GM23338 (cell line): Measurements from ENCODE around the gene TOMM5. TPM values are rescaled to one million over a fixed set of nuclear protein-coding genes. Genes with fewer than 3 reads are reported as not detected.

Source experiments
- ATAC-seq: fragments of 200-7000 bp; cut with Tn5 transposase; 3 replicates; pipeline ENCODE4 v1.9.1; 2020
- DNase-seq: peaks from one replicate; pipeline ENCODE4 v3.0.0-alpha.2; 2015; ENCODE audit warnings: low spot score
- H2AFZ ChIP-seq: fragments of 200-600 bp; sonication (generic); 2 replicates; pipeline ENCODE4 v1.8.0; 2016; ENCODE audit warnings: antibody characterized with exemption, mild to moderate bottlenecking, moderate library complexity
- H3F3A ChIP-seq: fragments of 200-600 bp; sonication (generic); replicated peaks from 2 replicates; pipeline ENCODE4 v1.8.0; 2017; ENCODE audit warnings: antibody characterized with exemption, mixed run types, low read depth
- H3K27ac ChIP-seq: fragments of 200-600 bp; sonication (generic); 2 replicates; pipeline ENCODE4 v1.6.1; 2016; ENCODE audit warnings: low read depth
- H3K27me3 ChIP-seq: fragments of 200-600 bp; sonication (generic); 2 replicates; pipeline ENCODE4 v1.8.0; 2016; ENCODE audit warnings: mild to moderate bottlenecking, mixed run types, moderate library complexity; ENCODE audit not compliant: insufficient read depth
- H3K36me3 ChIP-seq: fragments of 200-600 bp; sonication (generic); 2 replicates; pipeline ENCODE4 v1.8.0; 2016; ENCODE audit warnings: mild to moderate bottlenecking; ENCODE audit not compliant: insufficient read depth
- H3K4me1 ChIP-seq: fragments of 200-600 bp; sonication (generic); 2 replicates; pipeline ENCODE4 v1.8.0; 2016; ENCODE audit warnings: mild to moderate bottlenecking, moderate library complexity; ENCODE audit not compliant: insufficient read depth
- H3K4me2 ChIP-seq: fragments of 200-600 bp; sonication (generic); 2 replicates; pipeline ENCODE4 v1.7.1; 2017; ENCODE audit warnings: mixed run types
- H3K4me3 ChIP-seq: fragments of 200-600 bp; sonication (generic); 2 replicates; pipeline ENCODE4 v1.6.1; 2016; ENCODE audit warnings: mixed run types
- H3K79me2 ChIP-seq: fragments of 200-600 bp; sonication (generic); replicated peaks from 2 replicates; pipeline ENCODE4 v1.8.0; 2017; ENCODE audit warnings: mild to moderate bottlenecking; ENCODE audit not compliant: insufficient read depth
- H3K9me2 ChIP-seq: fragments of 200-600 bp; sonication (generic); 2 replicates; pipeline ENCODE4 v1.8.0; 2017; ENCODE audit not compliant: insufficient read depth
- H4K20me1 ChIP-seq: fragments of 200-600 bp; sonication (generic); replicated peaks from 2 replicates; pipeline ENCODE4 v1.8.0; 2017; ENCODE audit warnings: mild to moderate bottlenecking; ENCODE audit not compliant: insufficient read depth
- H3K27ac Mint-ChIP-seq: 2 replicates; pipeline ENCODE4 v1.8.0; 2020; ENCODE audit warnings: inconsistent platforms, mild to moderate bottlenecking, moderate library complexity, mixed read lengths
- H3K27me3 Mint-ChIP-seq: 3 replicates; pipeline ENCODE4 v1.8.0; 2022; ENCODE audit warnings: low read depth, mild to moderate bottlenecking, moderate library complexity, mixed read lengths, inconsistent platforms; ENCODE audit not compliant: insufficient read depth, poor library complexity
- H3K36me3 Mint-ChIP-seq: 3 replicates; pipeline ENCODE4 v1.8.0; 2021; ENCODE audit warnings: low read depth, mild to moderate bottlenecking, inconsistent platforms, moderate library complexity, mixed read lengths
- H3K4me1 Mint-ChIP-seq: 3 replicates; pipeline ENCODE4 v1.8.0; 2020; ENCODE audit warnings: mild to moderate bottlenecking, inconsistent platforms, mixed read lengths
- H3K4me3 Mint-ChIP-seq: 3 replicates; pipeline ENCODE4 v1.8.0; 2021; ENCODE audit warnings: moderate library complexity, mild to moderate bottlenecking, inconsistent platforms, mixed read lengths
- H3K9me3 Mint-ChIP-seq: 3 replicates; pipeline ENCODE4 v1.8.0; 2020; ENCODE audit warnings: moderate library complexity, mild to moderate bottlenecking, inconsistent platforms, mixed read lengths
- CREB1 ChIP-seq: fragments of 250-450 bp; sonication (Bioruptor Pico); IDR thresholded peaks from 2 replicates; pipeline ENCODE4 v1.5.0; 2020; ENCODE audit warnings: low read depth, mild to moderate bottlenecking, moderate library complexity
- EZH2 ChIP-seq: fragments of 200-600 bp; sonication (generic); IDR thresholded peaks from one replicate; pipeline ENCODE4 v1.8.0; 2017; ENCODE audit warnings: antibody characterized with exemption, mild to moderate bottlenecking, low read depth; ENCODE audit not compliant: unreplicated experiment
- EZH2phosphoT487 ChIP-seq: fragments of 200-600 bp; sonication (generic); IDR thresholded peaks from one replicate; pipeline ENCODE4 v1.8.1; 2018; ENCODE audit warnings: antibody characterized with exemption; ENCODE audit not compliant: unreplicated experiment
- JUNB ChIP-seq: IDR thresholded peaks from one replicate; pipeline ENCODE4 v1.6.1; 2016; ENCODE audit warnings: antibody characterized with exemption; ENCODE audit not compliant: unreplicated experiment
- NANOG ChIP-seq: IDR thresholded peaks from 2 replicates; pipeline ENCODE4 v1.6.1; 2016; ENCODE audit warnings: antibody characterized with exemption, borderline replicate concordance
- POLR2AphosphoS5 ChIP-seq: IDR thresholded peaks from 2 replicates; pipeline ENCODE4 v1.6.1; 2016; ENCODE audit warnings: antibody characterized with exemption, low read depth
- STAT1 ChIP-seq: IDR thresholded peaks from one replicate; pipeline ENCODE4 v1.6.1; 2016; ENCODE audit warnings: antibody characterized with exemption; ENCODE audit not compliant: unreplicated experiment
- ZNF114 ChIP-seq: fragments of 250-450 bp; sonication (Bioruptor Pico); IDR thresholded peaks from 2 replicates; pipeline ENCODE4 v1.5.0; 2020; ENCODE audit warnings: mild to moderate bottlenecking, moderate library complexity
- ZNF331 ChIP-seq: fragments of 250-450 bp; sonication (Bioruptor Pico); IDR thresholded peaks from 2 replicates; pipeline ENCODE4 v1.5.0; 2020; ENCODE audit warnings: low read depth, mild to moderate bottlenecking, moderate library complexity
- long read RNA-seq: library from polyadenylated mRNA; unstranded; transcript quantifications from one replicate; pipeline ENCODE4 v2.0.0, GENCODE V29; 2020; ENCODE audit not compliant: unreplicated experiment
- polyA plus RNA-seq: library from polyadenylated mRNA; unstranded; fragments of >200 nt; fragmentation: Nextera tagmentation; extraction: Ambion mirVana; gene quantifications from 2 replicates; pipeline ENCODE4 v1.2.1, GENCODE V29; 2016
- total RNA-seq: library from RNA; depleted of rRNA; stranded (reverse); fragments of >200 nt; shearing (Covaris generic); gene quantifications from 2 replicates; pipeline ENCODE4 v1.2.3, GENCODE V29; 2014; rRNA removed
- TF ChIP-seq, protein P1 (sequence below): IDR thresholded peaks from 2 replicates; pipeline ENCODE4 v1.6.1; 2016; ENCODE audit warnings: antibody characterized with exemption
- TF ChIP-seq, protein P2 (sequence below), 2 experiments: fragments of 200-600 bp in 1 of 2; sonication (generic) in 1 of 2; conservative IDR thresholded peaks; 2 replicates each; pipeline versions ENCODE4 v1.5.1 to v1.6.1; 2016 to 2017; ENCODE audit warnings: antibody characterized with exemption in 2 of 2, low read depth in 2 of 2, mild to moderate bottlenecking in 2 of 2, moderate library complexity in 1 of 2
- TF ChIP-seq, protein P3 (sequence below): IDR thresholded peaks from one replicate; pipeline ENCODE4 v1.6.1; 2018; ENCODE audit warnings: antibody characterized with exemption; ENCODE audit not compliant: unreplicated experiment
- TF ChIP-seq, protein P4 (sequence below): fragments of 250-450 bp; sonication (Bioruptor Pico); IDR thresholded peaks from 2 replicates; pipeline ENCODE4 v1.5.0; 2020; ENCODE audit warnings: mild to moderate bottlenecking, moderate library complexity

Gene TOMM5
- 142 and 158 TPM in 2 replicates for total RNA-seq
- 529 and 593 TPM in 2 replicates for polyA plus RNA-seq
- long read RNA-seq, transcript TOMM5-201 (2 exons, 751 nt), result major isoform, 112 of 117 reads
- long read RNA-seq, partial matches to known transcripts, result 0 of 117 reads
- long read RNA-seq, other reads (novel, unspliced or antisense), result 0 of 117 reads

DNA sequence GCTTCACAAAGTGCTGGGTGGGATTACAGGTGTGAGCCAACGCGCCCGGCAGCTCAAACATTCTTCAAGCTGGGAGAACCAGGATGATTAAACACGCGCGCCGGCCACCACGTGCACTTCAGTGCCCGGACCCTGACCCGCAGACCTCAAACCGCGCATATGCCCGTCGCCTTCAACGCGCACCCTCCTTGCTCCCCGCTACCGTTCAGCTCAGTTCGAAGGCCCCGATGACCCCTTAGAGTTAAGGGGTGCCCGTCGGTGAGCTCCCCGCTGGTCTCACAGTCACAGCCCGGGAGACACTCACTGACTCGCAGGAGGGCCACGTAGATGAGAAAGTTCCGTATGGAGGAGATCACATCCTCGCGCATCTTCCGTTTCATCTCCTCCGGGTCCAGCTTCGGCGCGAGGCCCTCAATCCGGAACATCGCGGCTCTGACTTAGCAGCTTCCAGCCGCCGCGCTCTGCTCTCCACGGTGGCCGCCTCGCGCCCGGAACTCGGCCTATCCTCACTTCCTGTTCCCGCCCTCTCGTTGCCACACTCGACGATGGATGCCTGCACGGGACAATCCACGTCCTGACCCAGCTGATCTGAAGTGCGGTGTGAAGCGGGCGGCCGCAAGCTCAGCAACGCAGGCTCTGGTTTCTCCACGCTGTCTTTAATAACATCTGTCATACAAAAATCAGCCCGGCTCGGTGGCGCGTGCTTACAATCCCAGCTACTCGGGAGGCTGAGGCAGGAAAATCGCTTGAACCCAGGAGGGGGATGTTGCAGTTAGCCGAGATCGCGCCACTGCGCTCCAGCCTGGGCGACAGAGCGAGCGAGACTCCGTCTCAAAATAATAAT lies at the start of gene TOMM5:
TOMM5 (minus strand) TSS at position 490 of the 844 bp plus-strand sequence; CDS start at position 425, 65 bp downstream.
- Histone ChIP-seq H3K4me2 (peak within 1 kb of the TSS; percentile 90), H3K9me2 (no peaks in the 10 kb centered on the region), H4K20me1 (peaks cover 30% of the 10 kb centered on the region), H3K79me2 (peaks cover 49% of the 10 kb centered on the region), H3F3A (0 out of 2 replicates have a peak, but pooled peaks cover 3% of the 10 kb centered on the region), H3K36me3 (peaks cover 18% of the 10 kb centered on the region; the same call in 1 of the 2 replicates), H3K4me1 (peaks cover 11% of the 10 kb centered on the region), H3K27me3 (peaks cover 27% of the 10 kb centered on the region), H3K4me3 (peak within 1 kb of the TSS; percentile 98), H3K27ac (no peak within 1 kb of the TSS), H2AFZ (peak within 1 kb of the TSS; percentile 99)
- peak; percentile 93 for DNase-seq
- Mint-ChIP-seq H3K4me3 (peak within 1 kb of the TSS; percentile 98), H3K36me3 (peaks cover 32% of the 10 kb centered on the region), H3K27ac (peak within 1 kb of the TSS; percentile 93), H3K4me1 (peaks cover 10% of the 10 kb centered on the region), H3K27me3 (peaks cover 16% of the 10 kb centered on the region), H3K9me3 (peaks cover 12% of the 10 kb centered on the region; the same call in 2 of the 3 replicates)
- peak; percentile 97 for ATAC-seq
- no peak for TF ChIP-seq EZH2
- TF ChIP-seq, protein P1, sequence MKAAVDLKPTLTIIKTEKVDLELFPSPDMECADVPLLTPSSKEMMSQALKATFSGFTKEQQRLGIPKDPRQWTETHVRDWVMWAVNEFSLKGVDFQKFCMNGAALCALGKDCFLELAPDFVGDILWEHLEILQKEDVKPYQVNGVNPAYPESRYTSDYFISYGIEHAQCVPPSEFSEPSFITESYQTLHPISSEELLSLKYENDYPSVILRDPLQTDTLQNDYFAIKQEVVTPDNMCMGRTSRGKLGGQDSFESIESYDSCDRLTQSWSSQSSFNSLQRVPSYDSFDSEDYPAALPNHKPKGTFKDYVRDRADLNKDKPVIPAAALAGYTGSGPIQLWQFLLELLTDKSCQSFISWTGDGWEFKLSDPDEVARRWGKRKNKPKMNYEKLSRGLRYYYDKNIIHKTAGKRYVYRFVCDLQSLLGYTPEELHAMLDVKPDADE, result peak; percentile 74
- TF ChIP-seq CREB1 (CRISPR knock-in tag), result peak; percentile 68
- TF ChIP-seq POLR2AphosphoS5, result peak; percentile 92
- TF ChIP-seq, protein P2, sequence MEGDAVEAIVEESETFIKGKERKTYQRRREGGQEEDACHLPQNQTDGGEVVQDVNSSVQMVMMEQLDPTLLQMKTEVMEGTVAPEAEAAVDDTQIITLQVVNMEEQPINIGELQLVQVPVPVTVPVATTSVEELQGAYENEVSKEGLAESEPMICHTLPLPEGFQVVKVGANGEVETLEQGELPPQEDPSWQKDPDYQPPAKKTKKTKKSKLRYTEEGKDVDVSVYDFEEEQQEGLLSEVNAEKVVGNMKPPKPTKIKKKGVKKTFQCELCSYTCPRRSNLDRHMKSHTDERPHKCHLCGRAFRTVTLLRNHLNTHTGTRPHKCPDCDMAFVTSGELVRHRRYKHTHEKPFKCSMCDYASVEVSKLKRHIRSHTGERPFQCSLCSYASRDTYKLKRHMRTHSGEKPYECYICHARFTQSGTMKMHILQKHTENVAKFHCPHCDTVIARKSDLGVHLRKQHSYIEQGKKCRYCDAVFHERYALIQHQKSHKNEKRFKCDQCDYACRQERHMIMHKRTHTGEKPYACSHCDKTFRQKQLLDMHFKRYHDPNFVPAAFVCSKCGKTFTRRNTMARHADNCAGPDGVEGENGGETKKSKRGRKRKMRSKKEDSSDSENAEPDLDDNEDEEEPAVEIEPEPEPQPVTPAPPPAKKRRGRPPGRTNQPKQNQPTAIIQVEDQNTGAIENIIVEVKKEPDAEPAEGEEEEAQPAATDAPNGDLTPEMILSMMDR (conservative IDR thresholded peaks at IDR 0.05; ENCODE audit: low read depth in 2 of 2), result no peak
- TF ChIP-seq ZNF331 (CRISPR knock-in tag), result no peak
- TF ChIP-seq, protein P3, sequence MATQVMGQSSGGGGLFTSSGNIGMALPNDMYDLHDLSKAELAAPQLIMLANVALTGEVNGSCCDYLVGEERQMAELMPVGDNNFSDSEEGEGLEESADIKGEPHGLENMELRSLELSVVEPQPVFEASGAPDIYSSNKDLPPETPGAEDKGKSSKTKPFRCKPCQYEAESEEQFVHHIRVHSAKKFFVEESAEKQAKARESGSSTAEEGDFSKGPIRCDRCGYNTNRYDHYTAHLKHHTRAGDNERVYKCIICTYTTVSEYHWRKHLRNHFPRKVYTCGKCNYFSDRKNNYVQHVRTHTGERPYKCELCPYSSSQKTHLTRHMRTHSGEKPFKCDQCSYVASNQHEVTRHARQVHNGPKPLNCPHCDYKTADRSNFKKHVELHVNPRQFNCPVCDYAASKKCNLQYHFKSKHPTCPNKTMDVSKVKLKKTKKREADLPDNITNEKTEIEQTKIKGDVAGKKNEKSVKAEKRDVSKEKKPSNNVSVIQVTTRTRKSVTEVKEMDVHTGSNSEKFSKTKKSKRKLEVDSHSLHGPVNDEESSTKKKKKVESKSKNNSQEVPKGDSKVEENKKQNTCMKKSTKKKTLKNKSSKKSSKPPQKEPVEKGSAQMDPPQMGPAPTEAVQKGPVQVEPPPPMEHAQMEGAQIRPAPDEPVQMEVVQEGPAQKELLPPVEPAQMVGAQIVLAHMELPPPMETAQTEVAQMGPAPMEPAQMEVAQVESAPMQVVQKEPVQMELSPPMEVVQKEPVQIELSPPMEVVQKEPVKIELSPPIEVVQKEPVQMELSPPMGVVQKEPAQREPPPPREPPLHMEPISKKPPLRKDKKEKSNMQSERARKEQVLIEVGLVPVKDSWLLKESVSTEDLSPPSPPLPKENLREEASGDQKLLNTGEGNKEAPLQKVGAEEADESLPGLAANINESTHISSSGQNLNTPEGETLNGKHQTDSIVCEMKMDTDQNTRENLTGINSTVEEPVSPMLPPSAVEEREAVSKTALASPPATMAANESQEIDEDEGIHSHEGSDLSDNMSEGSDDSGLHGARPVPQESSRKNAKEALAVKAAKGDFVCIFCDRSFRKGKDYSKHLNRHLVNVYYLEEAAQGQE, result no peak
- TF ChIP-seq STAT1, result no peak
- no peak for TF ChIP-seq EZH2phosphoT487
- TF ChIP-seq, protein P4, sequence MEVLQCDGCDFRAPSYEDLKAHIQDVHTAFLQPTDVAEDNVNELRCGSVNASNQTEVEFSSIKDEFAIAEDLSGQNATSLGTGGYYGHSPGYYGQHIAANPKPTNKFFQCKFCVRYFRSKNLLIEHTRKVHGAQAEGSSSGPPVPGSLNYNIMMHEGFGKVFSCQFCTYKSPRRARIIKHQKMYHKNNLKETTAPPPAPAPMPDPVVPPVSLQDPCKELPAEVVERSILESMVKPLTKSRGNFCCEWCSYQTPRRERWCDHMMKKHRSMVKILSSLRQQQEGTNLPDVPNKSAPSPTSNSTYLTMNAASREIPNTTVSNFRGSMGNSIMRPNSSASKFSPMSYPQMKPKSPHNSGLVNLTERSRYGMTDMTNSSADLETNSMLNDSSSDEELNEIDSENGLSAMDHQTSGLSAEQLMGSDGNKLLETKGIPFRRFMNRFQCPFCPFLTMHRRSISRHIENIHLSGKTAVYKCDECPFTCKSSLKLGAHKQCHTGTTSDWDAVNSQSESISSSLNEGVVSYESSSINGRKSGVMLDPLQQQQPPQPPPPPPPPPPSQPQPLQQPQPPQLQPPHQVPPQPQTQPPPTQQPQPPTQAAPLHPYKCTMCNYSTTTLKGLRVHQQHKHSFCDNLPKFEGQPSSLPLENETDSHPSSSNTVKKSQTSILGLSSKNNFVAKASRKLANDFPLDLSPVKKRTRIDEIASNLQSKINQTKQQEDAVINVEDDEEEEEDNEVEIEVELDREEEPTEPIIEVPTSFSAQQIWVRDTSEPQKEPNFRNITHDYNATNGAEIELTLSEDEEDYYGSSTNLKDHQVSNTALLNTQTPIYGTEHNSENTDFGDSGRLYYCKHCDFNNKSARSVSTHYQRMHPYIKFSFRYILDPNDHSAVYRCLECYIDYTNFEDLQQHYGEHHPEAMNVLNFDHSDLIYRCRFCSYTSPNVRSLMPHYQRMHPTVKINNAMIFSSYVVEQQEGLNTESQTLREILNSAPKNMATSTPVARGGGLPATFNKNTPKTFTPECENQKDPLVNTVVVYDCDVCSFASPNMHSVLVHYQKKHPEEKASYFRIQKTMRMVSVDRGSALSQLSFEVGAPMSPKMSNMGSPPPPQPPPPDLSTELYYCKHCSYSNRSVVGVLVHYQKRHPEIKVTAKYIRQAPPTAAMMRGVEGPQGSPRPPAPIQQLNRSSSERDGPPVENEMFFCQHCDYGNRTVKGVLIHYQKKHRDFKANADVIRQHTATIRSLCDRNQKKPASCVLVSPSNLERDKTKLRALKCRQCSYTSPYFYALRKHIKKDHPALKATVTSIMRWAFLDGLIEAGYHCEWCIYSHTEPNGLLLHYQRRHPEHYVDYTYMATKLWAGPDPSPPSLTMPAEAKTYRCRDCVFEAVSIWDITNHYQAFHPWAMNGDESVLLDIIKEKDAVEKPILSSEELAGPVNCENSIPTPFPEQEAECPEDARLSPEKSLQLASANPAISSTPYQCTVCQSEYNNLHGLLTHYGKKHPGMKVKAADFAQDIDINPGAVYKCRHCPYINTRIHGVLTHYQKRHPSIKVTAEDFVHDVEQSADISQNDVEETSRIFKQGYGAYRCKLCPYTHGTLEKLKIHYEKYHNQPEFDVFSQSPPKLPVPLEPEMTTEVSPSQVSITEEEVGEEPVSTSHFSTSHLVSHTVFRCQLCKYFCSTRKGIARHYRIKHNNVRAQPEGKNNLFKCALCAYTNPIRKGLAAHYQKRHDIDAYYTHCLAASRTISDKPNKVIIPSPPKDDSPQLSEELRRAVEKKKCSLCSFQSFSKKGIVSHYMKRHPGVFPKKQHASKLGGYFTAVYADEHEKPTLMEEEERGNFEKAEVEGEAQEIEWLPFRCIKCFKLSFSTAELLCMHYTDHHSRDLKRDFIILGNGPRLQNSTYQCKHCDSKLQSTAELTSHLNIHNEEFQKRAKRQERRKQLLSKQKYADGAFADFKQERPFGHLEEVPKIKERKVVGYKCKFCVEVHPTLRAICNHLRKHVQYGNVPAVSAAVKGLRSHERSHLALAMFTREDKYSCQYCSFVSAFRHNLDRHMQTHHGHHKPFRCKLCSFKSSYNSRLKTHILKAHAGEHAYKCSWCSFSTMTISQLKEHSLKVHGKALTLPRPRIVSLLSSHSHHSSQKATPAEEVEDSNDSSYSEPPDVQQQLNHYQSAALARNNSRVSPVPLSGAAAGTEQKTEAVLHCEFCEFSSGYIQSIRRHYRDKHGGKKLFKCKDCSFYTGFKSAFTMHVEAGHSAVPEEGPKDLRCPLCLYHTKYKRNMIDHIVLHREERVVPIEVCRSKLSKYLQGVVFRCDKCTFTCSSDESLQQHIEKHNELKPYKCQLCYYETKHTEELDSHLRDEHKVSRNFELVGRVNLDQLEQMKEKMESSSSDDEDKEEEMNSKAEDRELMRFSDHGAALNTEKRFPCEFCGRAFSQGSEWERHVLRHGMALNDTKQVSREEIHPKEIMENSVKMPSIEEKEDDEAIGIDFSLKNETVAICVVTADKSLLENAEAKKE, result no peak
- TF ChIP-seq NANOG, result no peak
- TF ChIP-seq ZNF114 (CRISPR knock-in tag), result no peak
- no peak for TF ChIP-seq JUNB
